Astrocyte of the hippocampus (primary cell): ENCODE results near the gene MS4A3.
"Not testable (repeated sequence)": the region's sequence is repeated elsewhere in the genome, so short reads cannot be mapped to it uniquely, and the experiment has no call there.

Experiments used
- DNase-seq: peaks from one replicate; pipeline ENCODE4 v3.0.0; 2011; ENCODE audit warnings: low read depth, low spot score

The MS4A3 gene

DNA sequence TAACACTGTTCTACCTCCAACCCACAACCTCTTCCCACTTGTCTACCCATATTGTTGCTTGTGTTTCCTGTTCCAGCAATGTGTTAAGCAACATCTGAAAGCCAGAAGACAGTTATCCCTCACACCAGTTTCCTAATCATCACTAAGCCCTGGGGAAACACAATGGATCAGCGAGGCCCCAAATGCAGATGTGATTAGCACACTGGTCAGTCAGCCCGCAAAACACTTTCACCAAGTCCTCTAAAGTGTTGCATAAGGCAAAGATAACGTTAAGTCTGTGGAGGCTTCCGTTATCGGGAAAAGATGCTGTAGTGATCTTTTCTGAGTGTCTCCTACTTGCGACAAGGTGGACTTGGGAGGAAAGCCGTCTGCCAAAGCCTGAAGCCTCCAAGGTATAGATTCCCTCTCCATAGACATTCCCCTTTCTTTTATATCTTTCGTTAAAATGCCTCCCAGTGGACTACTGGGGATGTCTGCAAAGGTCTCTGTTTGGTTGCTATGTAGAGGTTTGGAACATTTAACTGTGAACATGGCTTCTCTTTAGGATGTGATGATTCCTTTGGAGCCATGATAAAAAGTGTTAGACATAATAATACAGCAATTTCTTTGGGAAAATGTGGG lies at the start of gene MS4A3:
MS4A3 (plus strand) TSS at position 317 of the 621 bp plus-strand sequence. CDS start 4,496 bp downstream, outside the sequence.
- DNase-seq, result no peak

DNA sequence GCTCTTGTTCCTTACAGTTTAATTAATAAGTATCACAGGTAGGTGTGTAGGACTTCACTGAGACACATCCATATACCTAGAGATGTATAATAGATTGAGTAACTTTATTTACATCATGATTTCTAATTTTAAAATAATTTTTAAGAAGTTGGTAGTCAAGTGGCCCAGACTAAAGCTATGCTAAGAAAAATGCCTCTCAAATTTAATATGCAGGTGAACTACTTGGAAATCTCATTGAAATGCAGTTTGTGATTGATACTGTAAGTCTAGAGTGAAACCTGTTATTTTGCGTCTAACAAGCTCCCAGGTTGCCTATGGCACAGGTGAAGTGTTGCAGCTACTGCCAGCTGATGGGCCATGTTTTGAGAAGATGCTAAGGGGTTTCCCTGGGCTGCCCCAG lies 39.6 kb upstream of the MS4A3 start, which contains the start of gene OOSP4B:
OOSP4B (plus strand) TSS at position 301 of the 400 bp plus-strand sequence.
- no peak for DNase-seq

DNA sequence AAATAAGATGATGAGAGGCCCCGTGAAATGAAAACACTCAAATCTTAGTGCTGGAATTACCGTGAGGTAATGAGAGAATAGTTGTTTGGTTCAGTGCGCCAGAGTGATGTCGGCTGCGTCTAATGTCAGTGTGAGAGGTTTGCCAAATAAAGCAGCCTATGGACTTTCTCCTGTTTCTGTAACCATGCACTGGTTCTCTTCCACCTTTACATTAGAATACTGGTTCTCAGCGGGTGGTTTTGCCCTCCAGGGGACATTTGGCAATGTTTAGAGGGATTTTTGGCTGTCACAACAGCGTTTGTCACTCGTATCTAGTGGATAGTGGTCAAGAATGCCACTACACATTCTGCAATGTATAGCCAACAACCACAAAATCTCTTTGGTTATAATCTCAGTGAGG lies 38.4 kb upstream of the MS4A3 start:
- DNase-seq, result no peak

- DNase-seq, result not testable (repeated sequence)
These were observed 36.1 kb upstream of the MS4A3 start for GRCh38 chr11:60020376-60020775.

- DNase-seq, result no peak
These were observed 27.3 kb upstream of the MS4A3 start for GRCh38 chr11:60029015-60029632.

DNA sequence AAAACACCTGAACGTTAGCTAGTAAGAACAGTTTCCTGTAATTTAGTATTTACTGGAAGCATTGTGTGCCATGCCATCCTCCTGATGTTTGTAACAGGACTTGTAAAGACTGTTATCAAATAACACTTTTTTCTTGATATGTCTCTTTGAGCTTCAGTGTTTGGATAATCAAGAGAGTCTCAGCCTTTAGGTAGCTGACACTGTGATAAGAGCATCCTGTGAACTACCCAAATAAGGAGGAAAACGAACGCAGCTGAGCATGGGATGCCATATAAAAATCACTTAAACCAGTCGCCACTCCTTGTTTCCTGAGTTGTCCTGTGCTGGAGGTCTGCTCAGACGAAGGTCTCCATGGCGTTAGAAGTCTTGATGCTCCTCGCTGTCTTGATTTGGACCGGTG lies 16.4 kb upstream of the MS4A3 start, which contains the start of gene OOSP2:
OOSP2 (plus strand) TSS at position 301 of the 400 bp plus-strand sequence; CDS start at position 352, 51 bp downstream.
- no peak for DNase-seq

DNA sequence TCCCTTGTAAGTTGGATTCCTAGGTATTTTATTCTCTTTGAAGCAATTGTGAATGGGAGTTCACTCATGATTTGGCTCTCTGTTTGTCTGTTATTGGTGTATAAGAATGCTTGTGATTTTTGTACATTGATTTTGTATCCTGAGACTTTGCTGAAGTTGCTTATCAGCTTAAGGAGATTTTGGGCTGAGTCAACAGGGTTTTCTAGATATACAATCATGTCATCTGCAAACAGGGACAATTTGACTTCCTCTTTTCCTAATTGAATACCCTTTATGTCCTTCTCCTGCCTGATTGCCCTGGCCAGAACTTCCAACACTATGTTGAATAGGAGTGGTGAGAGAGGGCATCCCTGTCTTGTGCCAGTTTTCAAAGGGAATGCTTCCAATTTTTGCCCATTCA lies 6.0 kb upstream of the MS4A3 start:
- DNase-seq, result not testable (repeated sequence)

DNA sequence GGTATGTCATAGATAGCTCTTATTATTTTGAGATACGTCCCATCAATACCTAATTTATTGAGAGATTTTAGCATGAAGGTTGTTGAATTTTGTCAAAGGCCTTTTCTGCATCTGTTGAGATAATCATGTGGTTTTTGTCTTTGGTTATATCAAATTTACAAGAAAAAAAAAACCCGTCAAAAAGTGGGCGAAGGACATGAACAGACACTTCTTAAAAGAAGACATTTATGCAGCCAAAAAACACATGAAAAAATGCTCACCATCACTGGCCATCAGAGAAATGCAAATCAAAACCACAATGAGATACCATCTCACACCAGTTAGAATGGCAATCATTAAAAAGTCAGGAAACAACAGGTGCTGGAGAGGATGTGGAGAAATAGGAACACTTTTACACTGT lies 5.6 kb upstream of the MS4A3 start:
- DNase-seq, result not testable (repeated sequence)

- no peak for DNase-seq
These were observed 2.6 kb downstream of the MS4A3 start for GRCh38 chr11:60059052-60059451.

DNA sequence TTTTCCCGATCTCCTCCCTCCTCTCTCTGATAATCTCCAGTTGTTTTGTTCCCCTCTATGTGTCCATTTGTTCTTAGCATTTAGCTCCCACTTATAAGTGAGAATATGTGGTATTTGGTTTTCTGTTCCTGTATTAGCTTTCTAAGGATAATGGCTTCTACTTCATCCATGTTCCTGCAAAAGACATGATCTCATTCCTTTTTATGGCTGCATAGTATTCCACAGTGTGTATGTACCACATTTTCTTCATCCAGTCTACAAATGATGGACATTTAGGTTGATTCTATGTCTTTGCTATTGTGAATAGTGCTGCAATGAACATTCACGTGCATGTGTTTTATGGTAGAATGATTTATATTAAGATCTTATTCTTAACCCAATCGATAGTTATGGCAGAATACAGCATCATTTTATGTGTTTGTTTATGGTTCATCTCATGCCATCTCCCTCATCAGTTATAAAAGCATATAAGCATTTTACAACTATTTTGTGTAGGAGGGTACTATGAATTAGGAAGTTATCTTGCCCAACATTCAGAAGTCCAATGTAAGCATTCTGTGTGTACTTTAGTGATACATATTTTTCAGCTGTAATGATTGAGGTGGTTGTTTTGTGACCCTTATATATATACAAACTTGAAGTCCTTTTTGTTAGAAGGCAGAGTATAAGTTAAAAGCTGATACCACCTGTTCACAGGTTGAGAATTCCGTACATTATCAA lies 3.2 kb downstream of the MS4A3 start:
- DNase-seq, result no peak

GRCh38 chr11:60064111-60064510 lies 7.6 kb downstream of the MS4A3 start:
- no peak for DNase-seq

GRCh38 chr11:60065801-60066200 lies 9.3 kb downstream of the MS4A3 start:
- DNase-seq, result no peak

GRCh38 chr11:60069450-60069849 lies 13.0 kb downstream of the MS4A3 start:
- no peak for DNase-seq

DNA sequence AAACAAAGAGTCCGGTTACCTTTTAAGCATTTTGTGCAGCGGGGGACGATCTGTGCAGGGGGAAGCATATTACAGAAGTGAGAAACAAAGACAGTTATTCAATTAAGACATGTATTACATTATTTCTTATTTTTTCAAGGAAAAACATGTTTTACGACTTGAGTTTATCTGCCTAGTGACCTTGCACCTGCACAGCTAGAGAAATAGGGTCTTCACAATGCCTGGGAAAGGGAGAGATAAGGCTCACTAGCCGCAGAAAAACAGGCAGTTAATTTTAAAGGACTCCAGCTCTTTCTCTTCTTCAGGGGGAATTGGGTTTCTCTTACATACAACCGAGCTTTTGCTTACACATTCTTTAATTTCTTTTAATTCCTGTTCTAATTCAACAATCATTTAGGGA lies 15.2 kb downstream of the MS4A3 start:
- DNase-seq, result not testable (repeated sequence)

DNA sequence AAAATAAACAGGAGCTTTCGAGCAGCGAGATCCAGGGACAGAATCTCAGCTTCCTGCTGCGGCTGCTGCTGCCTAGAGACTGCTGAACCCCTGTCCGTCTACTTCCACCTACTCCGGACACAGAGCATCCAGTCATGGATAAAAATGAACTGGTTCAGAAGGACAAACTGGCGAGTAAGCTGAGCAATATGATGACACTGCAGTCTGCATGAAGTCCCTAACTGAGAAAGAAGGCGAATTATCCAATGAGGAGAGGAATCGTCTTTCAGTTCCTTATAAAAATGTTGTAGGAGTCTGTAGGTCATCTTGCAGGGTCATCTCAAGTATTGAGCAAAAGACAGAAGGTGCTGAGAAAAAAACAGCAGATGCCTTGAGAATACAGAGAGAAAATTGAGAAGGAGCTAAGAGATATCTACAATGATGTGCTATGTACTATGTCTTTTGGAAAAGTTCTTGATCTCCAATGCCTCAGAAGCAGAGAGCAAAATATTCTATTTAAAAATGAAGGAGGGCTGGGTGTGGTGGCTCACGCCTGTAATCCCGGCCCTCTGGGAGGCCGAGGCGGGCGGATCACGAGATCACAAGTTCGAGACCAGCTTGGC lies 20.9 kb downstream of the MS4A3 start:
- no peak for DNase-seq

- no peak for DNase-seq
These were observed 21.5 kb downstream of the MS4A3 start for GRCh38 chr11:60077981-60078380.

DNA sequence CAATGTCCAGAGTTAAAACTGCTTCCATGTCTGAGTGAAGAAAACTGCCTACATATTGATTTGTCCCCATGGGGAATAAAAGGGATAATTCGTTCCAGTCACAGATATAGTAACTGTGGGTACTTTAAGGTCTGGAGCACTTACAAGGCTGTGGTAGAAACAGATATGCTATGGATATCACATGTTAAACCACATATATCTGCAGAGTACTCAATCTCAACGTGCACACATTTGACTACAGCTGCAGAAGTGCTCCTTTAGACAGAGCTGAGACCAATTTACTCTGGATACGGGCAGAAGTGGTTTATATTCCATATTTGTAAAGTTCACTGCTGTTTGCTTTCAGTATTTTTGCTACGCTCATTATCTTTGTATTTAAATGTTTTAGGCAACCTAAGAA lies 22.3 kb downstream of the MS4A3 start:
- DNase-seq, result no peak

DNA sequence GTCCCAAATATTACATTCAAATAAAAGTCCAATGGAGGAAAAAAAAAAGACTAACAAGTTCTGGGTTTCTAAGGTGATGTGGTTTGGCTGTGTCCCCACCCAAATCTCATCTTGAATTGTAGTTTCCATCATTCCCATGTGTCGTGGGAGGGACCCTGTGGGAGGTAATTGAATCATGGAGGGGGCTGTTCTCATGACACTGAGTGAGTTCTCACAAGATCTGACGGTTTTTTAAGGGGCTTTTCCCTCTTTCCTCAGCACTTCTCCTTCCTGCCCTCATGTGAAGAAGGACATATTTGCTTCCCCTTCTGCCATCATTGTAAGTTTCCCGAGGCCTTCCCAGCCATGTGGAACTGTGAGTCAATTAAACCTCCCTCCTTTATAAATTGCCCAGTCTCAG lies 24.1 kb downstream of the MS4A3 start:
- no peak for DNase-seq

- DNase-seq, result no peak
These were observed 28.3 kb downstream of the MS4A3 start for GRCh38 chr11:60084631-60085273.

DNA sequence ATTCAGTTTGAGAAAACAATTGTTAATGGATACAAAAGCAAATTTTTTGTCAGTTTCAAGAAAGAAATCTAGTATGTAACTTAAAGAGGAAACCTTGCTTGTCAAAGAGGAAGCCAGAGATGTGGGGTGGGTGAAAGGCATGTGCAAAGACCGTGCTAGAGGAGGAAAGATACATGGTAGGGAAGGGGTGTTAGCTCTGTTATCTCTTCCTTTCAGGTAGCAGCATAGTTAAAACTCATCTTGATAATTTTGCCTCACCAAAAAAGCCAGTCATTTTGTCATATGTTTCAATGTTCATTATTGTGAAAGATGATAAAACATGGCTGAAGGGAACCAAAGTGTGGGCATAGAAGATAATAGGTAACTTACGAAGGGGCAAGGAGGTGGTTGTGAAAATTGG lies 29.4 kb downstream of the MS4A3 start:
- DNase-seq, result no peak

GRCh38 chr11:60087239-60087638 lies 30.8 kb downstream of the MS4A3 start:
- DNase-seq, result no peak

DNA sequence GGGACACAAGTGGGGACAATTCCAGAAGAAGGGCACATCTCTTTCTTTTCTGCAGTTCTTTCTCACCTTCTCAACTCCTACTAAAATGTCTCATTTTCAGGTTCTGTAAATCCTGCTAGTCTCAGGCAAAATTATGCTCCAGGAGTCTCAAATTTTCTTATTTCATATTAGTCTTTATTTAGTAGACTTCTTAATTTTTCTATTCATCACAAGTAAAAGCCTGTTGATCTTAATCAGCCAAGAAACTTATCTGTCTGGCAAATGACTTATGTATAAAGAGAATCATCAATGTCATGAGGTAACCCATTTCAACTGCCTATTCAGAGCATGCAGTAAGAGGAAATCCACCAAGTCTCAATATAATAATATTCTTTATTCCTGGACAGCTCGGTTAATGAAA lies 31.9 kb downstream of the MS4A3 start, which contains the start of gene MS4A2:
MS4A2 (plus strand) TSS at position 301 of the 400 bp plus-strand sequence. CDS start 102 bp downstream, outside the sequence.
- DNase-seq, result no peak
